HFFc6 (cell line): ENCODE results near the gene OPRD1. TPM values are rescaled to one million over a fixed set of nuclear protein-coding genes. Genes with fewer than 3 reads are reported as not detected.
A peak's percentile ranks its signal among the peaks of the same experiment; 100 is the strongest.
"Not testable (repeated sequence)": the region's sequence is repeated elsewhere in the genome, so short reads cannot be mapped to it uniquely, and the experiment has no call there.

Experiments
- DNase-seq: peaks from one replicate; pipeline ENCODE4 v3.0.0-alpha.2; 2018
- H3K27ac Mint-ChIP-seq: 2 replicates; pipeline ENCODE4 v1.8.0; 2020; ENCODE audit warnings: mild to moderate bottlenecking, mixed read lengths
- H3K27me3 Mint-ChIP-seq: 2 replicates; pipeline ENCODE4 v1.8.0; 2021; ENCODE audit warnings: mild to moderate bottlenecking, moderate library complexity, mixed read lengths; ENCODE audit not compliant: insufficient read depth
- H3K36me3 Mint-ChIP-seq: 2 replicates; pipeline ENCODE4 v1.8.0; 2021; ENCODE audit warnings: low read depth, mixed read lengths
- H3K4me1 Mint-ChIP-seq: 2 replicates; pipeline ENCODE4 v1.8.0; 2020; ENCODE audit warnings: low read depth, mixed read lengths
- H3K4me3 Mint-ChIP-seq: 2 replicates; pipeline ENCODE4 v1.8.0; 2020; ENCODE audit warnings: mild to moderate bottlenecking, moderate library complexity, mixed read lengths
- H3K9me3 Mint-ChIP-seq: 2 replicates; pipeline ENCODE4 v1.8.0; 2020; ENCODE audit warnings: mild to moderate bottlenecking, mixed read lengths
- total RNA-seq, 6 experiments: library from RNA; stranded (reverse); fragmentation: NEBNext Ultra II Directional; extraction: Animal tissue kit (Norgen Biotek cat#: 25700); gene quantifications; 2 replicates in 1 of 6; 3 replicates in 5 of 6; pipeline ENCODE4 v1.2.3, GENCODE V29; 2021
- TF ChIP-seq, protein P1 (sequence below): fragments of 200-600 bp; sonication (generic); IDR thresholded peaks from 2 replicates; pipeline ENCODE4 v1.5.0; 2021; ENCODE audit warnings: antibody characterized with exemption, mild to moderate bottlenecking

Gene OPRD1
- total RNA-seq, 6 experiments from 2014 or later = not detected

DNA sequence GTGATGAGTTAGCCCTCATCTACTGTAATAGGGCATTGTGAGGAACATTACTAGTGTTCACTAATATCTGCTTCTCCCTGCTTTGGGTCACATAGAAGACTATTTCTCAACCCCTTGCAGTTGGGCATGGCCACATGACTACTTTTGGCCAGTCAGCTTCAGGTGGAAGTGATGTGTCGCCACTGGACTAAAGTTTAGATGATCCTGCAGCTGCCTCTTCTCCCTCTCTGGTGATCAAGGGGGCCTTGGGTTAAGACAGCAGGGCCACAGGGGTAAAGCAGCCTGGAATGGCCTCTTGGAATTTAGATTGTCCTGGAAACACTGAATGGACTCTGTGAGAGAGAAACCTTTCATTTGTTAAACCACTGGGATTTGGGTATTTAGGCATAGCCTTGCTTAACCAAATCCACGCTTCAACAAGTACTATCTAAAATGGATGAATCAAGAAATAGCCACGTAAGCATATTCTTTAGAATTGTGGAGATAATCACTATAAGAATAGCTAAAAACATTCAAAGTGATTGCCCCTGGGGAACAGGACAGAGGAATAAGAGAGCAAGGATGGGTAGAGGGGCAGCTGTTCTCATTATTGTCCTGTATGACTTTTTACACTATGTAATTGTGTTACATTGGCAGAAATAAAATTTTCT, 41.2 kb downstream of the OPRD1 start:
- Mint-ChIP-seq H3K4me3 (no peak overlapping the region), H3K27me3 (peaks cover 36% of the 10 kb centered on the region), H3K27ac (no peak overlapping the region), H3K9me3 (no peaks in the 10 kb centered on the region), H3K36me3 (no peaks in the 10 kb centered on the region), H3K4me1 (no peaks in the 10 kb centered on the region)
- DNase-seq = no peak
- TF ChIP-seq, protein P1, sequence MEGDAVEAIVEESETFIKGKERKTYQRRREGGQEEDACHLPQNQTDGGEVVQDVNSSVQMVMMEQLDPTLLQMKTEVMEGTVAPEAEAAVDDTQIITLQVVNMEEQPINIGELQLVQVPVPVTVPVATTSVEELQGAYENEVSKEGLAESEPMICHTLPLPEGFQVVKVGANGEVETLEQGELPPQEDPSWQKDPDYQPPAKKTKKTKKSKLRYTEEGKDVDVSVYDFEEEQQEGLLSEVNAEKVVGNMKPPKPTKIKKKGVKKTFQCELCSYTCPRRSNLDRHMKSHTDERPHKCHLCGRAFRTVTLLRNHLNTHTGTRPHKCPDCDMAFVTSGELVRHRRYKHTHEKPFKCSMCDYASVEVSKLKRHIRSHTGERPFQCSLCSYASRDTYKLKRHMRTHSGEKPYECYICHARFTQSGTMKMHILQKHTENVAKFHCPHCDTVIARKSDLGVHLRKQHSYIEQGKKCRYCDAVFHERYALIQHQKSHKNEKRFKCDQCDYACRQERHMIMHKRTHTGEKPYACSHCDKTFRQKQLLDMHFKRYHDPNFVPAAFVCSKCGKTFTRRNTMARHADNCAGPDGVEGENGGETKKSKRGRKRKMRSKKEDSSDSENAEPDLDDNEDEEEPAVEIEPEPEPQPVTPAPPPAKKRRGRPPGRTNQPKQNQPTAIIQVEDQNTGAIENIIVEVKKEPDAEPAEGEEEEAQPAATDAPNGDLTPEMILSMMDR = no peak

DNA sequence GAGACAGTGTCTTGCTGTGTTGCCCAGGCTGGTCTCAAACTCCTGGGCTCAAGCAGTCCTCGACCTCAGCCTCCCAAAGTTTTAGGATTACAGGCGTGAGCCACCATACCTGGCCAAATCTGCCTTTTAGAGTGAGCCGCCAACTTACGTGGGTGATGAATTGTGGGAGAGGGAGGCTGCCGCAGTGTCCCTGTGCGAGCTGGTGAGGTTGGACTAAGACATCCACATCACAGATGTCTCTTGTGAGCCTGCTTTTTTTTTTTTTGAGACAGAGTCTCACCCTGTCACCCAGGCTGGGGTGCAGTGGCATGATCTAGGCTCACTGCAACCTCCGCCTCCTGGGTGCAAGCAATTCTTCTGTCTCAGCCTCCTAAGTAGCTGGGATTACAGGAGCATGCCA, 42.4 kb downstream of the OPRD1 start:
- not testable (repeated sequence) for H3K4me1 Mint-ChIP-seq, H3K9me3 Mint-ChIP-seq, H3K36me3 Mint-ChIP-seq, H3K4me3 Mint-ChIP-seq, DNase-seq, H3K27ac Mint-ChIP-seq
- H3K27me3 Mint-ChIP-seq = peaks cover 28% of the 10 kb centered on the region

- DNase-seq = no peak
- TF ChIP-seq, protein P1 = no peak
- Mint-ChIP-seq H3K36me3 (no peaks in the 10 kb centered on the region), H3K9me3 (no peaks in the 10 kb centered on the region), H3K27ac (no peak overlapping the region), H3K27me3 (peaks cover 29% of the 10 kb centered on the region), H3K4me3 (no peak overlapping the region), H3K4me1 (peaks cover 7% of the 10 kb centered on the region)
These were observed 43.1 kb downstream of the OPRD1 start for GRCh38 chr1:28855046-28855445.

GRCh38 chr1:28855469-28855951, 43.5 kb downstream of the OPRD1 start:
- no peak overlapping the region for H3K27ac Mint-ChIP-seq
- H3K4me1 Mint-ChIP-seq = peaks cover 11% of the 10 kb centered on the region

DNA sequence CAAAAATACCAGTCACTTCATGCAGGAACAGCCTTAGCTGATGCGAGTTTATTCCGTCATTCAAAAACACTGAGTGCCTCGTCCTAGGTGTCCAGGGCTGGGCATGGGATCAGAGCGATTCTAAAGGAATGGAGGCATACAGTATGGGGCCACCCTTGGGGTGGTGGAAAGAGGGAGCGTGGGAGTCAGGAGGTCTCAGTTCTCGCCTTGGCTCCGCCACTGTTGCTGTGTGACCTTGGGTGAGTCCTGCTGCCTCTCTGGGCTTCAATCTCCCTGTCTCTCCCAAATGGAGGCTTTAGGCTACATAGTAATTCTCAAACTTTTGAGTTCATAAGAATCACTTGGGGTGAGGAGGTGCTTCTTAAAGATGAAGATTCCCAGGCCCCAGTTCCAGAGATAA, 44.0 kb downstream of the OPRD1 start:
- H3K4me1 Mint-ChIP-seq = peaks cover 11% of the 10 kb centered on the region
- H3K9me3 Mint-ChIP-seq = no peaks in the 10 kb centered on the region
- no peak overlapping the region for H3K4me3 Mint-ChIP-seq
- H3K27ac Mint-ChIP-seq = no peak overlapping the region
- no peaks in the 10 kb centered on the region for H3K36me3 Mint-ChIP-seq
- DNase-seq = no peak
- TF ChIP-seq, protein P1 = no peak
- peaks cover 24% of the 10 kb centered on the region for H3K27me3 Mint-ChIP-seq

More at GRCh38 chr1:28855469-28855951, 43.5 kb downstream of the OPRD1 start:
- Mint-ChIP-seq H3K9me3 (no peaks in the 10 kb centered on the region), H3K36me3 (no peaks in the 10 kb centered on the region), H3K27me3 (peaks cover 27% of the 10 kb centered on the region), H3K4me3 (no peak overlapping the region)
- TF ChIP-seq, protein P1 = no peak
- DNase-seq = no peak

DNA sequence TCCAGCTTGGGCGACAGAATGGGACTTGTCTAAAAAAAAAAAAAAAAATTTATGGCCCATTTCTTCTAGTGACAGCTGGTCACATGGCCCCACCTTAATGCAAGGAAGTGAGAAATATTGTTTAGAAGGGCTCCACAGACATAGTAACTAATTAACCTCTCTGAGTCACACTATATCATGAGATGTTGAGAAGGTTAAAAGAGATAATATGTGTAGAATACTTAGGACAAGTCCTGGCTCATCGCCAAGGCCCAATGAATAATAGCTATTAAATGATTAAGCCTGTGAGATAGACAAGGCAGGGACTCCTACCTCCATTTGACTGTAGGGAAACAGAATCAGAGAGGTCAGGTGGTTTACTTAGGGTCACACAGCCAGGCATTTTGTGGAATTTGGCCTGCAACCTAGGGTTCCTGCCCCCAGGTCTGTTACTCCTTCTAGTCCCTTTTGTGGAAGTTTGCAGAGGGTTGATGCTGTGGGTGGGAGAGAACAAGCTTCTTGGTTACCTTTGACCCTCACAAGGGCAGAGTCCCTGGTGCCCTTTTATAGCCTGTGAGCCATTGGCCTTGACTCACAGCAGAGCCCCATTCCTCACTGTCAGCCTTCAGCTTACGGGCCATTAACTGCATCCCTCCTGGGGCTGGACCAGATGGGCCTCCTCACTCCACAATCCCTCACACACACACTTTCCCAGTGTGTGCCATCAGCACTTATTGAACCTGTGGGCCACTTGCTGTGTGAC, 48.5 kb downstream of the OPRD1 start:
- Mint-ChIP-seq H3K4me1 (peaks cover 11% of the 10 kb centered on the region), H3K4me3 (no peak overlapping the region), H3K9me3 (no peaks in the 10 kb centered on the region), H3K27me3 (peaks cover 19% of the 10 kb centered on the region), H3K36me3 (no peaks in the 10 kb centered on the region), H3K27ac (no peak overlapping the region)
- peak; percentile 32 for DNase-seq
- TF ChIP-seq, protein P1 = no peak
